ENCODE data around the gene TBC1D20.

TBC1D20 gene

GRCh38 chr20:497979-498378 is 35.6 kb upstream of the TBC1D20 start:
- DNase-seq (ENCODE audit: extremely low read depth, low read depth), result no peak
- TF ChIP-seq CTCF (IDR thresholded peaks at IDR 0.05; ENCODE audit: low read depth, low read length), result no peak

GRCh38 chr20:496126-496696 is 33.9 kb upstream of the TBC1D20 start:
- TF ChIP-seq CTCF (IDR thresholded peaks at IDR 0.05; ENCODE audit: low read depth, low read length), result no peak
- DNase-seq (ENCODE audit: extremely low read depth, low read depth), result peak; percentile 90

- no peak for TF ChIP-seq CTCF (IDR thresholded peaks at IDR 0.05; ENCODE audit: low read depth, low read length)
- no peak for DNase-seq (ENCODE audit: extremely low read depth, low read depth)
These were observed 29.8 kb upstream of the TBC1D20 start for GRCh38 chr20:492159-492558.

- no peak for TF ChIP-seq CTCF (IDR thresholded peaks at IDR 0.05; ENCODE audit: low read depth, low read length)
- no peak for DNase-seq (ENCODE audit: extremely low read depth, low read depth)
These were observed 25.3 kb upstream of the TBC1D20 start for GRCh38 chr20:487655-488054.

- TF ChIP-seq CTCF (IDR thresholded peaks at IDR 0.05; ENCODE audit: low read depth, low read length), result no peak
- DNase-seq (ENCODE audit: extremely low read depth, low read depth), result no peak
These were observed 21.7 kb upstream of the TBC1D20 start for GRCh38 chr20:483815-484644.

- no peak for DNase-seq (ENCODE audit: extremely low read depth, low read depth)
- no peak for TF ChIP-seq CTCF (IDR thresholded peaks at IDR 0.05; ENCODE audit: low read depth, low read length)
These were observed 18.8 kb upstream of the TBC1D20 start for GRCh38 chr20:481167-481566.

- DNase-seq (ENCODE audit: extremely low read depth, low read depth), result no peak
- TF ChIP-seq CTCF (IDR thresholded peaks at IDR 0.05; ENCODE audit: low read depth, low read length), result no peak
These were observed 17.7 kb upstream of the TBC1D20 start for GRCh38 chr20:480044-480443.
